ENCODE measurements around the gene SCN10A. TPM values are rescaled to one million over a fixed set of nuclear protein-coding genes. Genes with fewer than 3 reads are reported as not detected.

The SCN10A gene
- not detected in 2 replicates for total RNA-seq (2014; rRNA removed; shearing (Covaris generic))
- polyA plus RNA-seq (2014; cell fraction: nucleus; rRNA removed) = not detected in 2 replicates

DNA sequence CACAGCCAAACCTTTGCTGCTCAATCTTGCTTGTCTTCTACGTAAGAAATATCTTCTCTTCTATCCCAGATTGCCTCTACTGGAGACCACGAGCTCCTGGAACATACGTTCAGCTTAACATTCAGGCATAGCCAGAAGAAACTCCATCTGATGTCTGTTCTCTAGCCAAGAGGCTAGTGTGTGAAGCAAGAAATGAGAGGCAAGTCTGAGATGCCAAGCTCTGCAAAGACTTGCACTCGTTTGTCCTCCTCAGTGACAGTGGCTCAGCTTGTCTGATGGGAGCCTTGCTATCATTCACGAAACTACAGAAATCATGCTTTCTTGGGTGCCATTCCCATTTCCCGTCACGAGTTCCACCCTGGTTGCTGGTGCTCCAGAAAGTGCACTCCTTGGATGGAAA lies at the start of gene SCN10A:
Gene SCN10A (minus strand): TSS at position 192 of the 400 bp plus-strand sequence. CDS start 22,207 bp downstream, outside the sequence.
- no peak for DNase-seq (ENCODE audit: extremely low read depth, low read depth)

DNA sequence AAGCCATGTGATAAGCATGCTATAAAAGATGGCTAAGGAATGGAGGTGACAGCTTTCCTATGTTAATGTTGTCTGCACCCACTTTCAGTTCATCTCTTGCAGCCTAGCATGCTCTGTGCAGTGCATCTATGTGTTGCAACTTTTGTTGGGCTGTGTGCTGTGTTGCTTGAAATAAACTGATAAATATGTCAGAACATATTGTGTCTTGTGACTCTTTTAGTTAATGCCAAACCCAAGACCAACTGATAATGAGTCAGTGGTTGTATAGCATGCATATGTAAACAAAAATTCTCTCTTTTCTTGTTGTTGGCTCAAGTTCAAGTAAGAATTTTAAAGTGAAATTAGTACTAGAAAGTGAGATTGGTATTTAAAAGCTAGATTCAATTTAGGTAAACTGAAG lies 37.0 kb upstream of the SCN10A start:
- DNase-seq (ENCODE audit: extremely low read depth, low read depth) = no peak

DNA sequence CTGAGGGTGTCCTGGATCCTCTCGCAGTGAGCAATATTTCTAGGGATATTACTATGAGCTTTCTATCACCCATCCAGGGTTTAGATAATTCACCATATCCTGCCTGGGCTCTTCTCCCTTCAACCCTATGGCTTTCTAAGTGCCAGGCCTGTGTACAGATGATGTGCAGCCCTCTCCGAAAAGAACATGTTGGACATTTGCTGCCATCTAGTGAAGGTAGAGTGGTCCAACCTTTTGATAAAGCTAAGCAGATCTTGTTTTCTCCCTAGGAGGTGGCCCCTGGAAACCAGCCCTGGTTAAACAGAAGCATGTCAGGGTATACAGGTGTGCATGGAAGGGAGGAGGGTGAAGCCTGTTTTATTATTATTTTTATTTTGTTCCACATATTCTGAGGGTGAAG lies 27.9 kb upstream of the SCN10A start:
- DNase-seq (ENCODE audit: extremely low read depth, low read depth) = peak; percentile 25

DNA sequence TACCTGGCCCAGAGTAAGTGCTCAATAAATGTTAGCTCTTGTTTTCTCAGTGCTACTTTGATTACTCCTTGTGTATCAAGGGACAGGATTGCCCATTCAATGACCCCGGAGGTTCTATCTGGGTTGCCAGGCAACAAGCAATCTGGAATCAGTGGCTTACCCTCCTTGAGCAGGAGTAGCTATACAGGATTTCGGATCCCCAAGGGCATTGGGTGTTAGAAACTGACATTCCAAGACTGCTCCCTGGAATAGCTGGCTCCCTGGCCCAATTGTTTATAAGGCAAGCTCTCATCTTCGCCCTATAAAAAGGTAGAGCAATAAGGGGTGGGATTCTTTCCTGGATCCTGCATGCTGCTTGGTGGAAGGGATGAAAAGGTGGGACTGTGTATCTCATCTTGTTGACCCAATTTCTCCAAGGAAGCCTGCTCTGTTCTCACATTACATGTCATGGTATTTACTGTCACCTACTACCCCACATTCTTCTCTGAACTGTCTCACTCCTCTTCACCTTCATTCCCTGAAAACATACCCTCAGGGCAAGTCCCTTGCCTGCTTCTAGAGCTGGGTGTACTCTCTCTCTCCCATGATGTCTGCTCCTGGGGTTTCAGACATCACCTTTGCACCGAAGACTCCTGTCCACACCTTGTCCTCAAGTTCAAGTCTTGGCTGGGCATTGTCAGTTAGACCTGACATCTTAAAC lies 26.4 kb upstream of the SCN10A start:
- no peak for DNase-seq (ENCODE audit: extremely low read depth, low read depth)

DNA sequence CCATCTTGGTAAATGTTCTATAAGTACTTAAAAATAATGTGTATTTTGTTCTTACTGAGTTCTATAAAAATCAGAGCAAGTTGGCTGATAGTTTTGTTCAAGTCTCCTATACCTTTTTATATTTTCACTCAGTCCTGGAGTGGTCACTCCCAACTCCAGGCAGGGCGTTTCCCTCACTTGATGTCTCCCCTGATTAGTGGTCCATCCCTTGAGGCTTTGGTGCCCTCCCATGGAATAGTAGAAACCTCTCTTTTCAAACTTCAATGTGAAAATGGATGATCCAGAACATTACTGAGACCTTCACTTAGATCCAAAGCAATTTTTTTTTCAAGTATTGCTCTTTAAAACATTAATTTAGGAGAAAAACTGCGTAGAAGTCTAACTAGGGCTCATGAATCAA lies 25.0 kb upstream of the SCN10A start:
- no peak for DNase-seq (ENCODE audit: extremely low read depth, low read depth)

DNA sequence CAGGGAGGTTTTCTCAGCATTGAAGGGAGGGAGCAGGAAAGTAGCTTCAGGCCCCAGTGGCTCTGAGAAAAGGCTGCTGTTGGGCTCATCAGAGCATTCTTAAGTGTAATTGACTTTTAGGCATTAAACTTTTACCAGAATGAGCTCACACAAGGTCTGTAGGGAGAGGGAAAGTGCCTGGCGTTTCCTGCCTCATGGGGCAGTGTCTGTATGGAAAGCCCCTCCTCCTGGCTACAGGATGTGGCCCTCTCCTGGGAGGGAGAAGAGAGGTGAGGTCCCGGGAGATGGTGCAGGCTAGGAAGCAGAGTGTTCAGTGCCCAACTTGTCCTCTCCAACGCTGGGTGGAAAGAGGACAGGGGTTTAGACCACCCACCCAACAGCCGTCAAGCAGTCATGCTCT lies 21.3 kb upstream of the SCN10A start:
- no peak for DNase-seq (ENCODE audit: extremely low read depth, low read depth)

DNA sequence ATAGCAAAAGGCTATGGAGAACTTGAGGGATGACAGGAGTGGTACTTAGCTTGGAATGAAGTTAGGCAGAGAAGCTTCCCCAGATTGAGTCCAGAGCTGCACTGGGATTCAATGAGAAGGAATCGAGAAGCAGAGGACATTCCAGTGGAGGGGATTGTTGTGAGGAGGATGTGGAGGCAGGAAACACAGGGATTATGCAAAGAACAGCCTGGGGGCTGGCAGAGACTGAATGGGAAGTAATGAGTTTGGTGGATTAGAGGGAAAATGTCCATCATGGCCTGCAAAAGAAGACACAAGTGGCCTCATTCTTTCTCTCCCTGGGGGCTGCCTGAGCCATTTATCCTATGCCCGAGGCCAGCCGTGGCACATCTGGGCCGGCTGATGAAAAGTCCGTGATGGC lies 20.5 kb upstream of the SCN10A start:
- no peak for DNase-seq (ENCODE audit: extremely low read depth, low read depth)

DNA sequence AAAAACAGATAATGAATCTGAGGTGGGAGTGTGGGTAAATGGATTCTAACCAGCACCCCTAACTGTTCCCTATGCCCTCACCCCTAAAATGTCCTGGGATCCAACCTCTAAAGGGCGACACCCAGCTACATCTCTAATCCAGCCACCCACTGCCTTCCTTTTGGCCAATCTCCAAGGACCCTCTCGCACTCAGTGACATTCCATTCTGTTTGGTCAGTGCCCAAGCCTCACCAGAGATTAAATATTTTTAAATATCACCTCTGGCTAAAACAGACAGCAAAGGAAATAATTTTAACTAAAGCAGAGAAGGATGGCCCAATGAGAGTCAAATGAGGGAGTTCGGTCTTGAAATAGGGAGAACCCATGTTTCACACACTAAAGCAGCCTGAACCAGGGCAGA lies 19.9 kb upstream of the SCN10A start:
- DNase-seq (ENCODE audit: extremely low read depth, low read depth) = no peak

DNA sequence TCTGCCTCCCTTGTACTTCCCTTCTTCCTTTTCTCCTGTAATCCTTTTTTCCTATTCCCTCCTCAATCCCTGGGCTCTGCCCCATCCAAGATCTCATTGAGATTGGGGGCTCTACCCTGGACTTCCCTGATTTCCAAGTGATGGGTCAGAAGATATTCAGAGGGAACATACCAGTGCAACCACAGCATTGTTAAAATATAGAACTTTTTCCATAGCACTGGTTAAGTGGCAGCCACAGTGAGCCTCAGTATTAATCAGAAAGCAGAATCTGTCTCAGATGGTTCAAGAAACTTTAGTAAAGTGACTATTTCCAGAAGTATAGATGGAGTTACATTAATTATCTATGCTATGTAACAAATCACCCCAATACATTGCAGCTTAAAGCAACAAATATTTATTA lies 18.7 kb upstream of the SCN10A start:
- DNase-seq (ENCODE audit: extremely low read depth, low read depth) = no peak

DNA sequence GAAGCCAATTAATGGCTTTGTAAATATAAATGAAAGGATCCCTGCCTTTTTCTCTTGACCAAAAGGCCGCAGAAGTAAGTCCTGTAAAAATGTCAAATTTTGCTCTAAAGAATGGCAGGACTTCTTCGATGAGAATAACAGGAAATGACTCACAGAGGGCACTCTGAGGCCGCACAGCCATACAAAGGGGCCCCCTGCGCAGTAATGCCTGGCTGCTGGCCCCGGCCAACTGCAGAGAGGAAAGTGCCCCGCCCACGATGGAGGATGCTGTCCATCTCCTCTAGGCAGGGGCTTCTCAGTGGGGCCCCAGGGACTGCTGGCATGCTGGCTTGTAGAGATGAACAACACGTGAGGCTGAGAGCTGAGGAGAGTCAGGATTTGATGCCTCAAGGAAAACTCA lies 18.1 kb upstream of the SCN10A start:
- DNase-seq (ENCODE audit: extremely low read depth, low read depth) = no peak

DNA sequence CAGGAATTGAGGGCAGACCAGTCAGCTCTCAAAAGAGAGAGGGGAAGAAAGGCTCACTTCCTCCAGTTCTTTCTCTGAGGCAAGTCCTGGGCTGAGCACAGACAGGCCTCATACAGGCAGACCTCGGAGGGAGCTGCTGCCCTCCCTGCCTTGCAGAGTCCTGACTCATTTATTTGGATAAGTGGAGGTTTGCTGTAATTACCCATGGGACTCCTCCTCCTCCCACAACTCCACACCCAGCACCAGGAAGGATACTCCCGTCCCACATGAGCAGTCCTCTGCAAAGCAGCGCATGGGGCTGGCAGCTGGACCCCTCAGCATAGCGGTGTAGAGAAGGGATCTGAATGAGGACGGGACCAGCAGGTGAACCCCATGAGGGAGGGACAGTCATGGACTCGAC lies 13.4 kb upstream of the SCN10A start:
- DNase-seq (ENCODE audit: extremely low read depth, low read depth) = no peak

DNA sequence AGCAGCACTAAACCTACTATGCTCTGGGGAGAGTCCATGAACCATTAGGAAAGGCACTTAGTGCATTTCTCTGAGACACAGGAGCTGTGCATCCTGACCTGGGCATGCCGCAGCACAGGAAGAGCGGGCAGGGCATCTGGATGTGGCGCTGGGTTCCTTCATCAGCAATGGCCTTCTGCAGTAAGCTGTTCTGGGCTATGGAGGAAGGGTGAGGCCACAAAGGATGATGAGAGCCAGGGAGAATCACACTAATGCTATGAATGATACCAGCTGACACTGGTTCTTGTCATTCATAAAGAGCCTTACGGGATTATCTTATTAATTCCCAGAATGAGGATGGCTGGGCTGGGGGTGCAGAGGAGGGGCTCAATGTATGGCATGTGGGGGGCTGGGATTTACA lies 12.7 kb upstream of the SCN10A start:
- no peak for DNase-seq (ENCODE audit: extremely low read depth, low read depth)

DNA sequence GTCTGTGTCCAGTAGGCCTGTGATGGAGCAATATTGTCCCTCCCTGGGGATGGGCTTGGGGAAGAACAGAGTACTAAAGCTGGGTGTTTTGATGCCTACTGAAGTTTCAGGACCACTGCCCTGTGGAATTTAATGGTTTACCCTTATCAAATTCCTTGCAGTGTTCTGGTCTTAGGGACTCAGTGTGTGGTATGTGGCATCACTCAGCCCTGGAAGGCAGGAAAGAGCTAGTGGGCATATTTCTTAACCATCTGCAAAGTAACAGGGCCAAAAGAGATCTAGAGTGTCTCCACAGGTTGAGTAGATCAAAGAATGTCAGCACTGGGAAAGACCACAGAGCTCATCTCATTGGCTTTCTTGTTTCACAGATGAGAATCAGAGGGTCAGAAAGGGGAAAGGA lies 11.8 kb upstream of the SCN10A start:
- no peak for DNase-seq (ENCODE audit: extremely low read depth, low read depth)

DNA sequence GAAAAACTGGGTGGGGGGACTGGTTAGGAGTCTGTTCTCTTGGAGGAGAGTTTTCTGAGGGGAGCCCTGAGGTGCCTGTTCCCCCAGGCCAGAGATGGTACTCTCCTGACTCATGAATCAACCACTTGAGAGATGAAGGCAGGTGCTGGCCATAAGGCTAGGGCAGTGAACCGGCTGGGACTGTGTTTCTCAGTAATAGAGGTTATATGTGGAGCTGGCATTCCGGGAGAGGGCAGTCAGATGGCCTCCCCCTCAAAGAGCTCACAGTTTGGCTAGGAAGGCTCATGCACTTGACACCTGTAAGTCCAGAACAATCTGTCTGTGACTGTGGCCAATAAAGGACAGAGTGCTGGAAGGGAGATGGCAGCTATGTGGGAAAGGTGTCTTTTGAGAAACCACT lies 10.0 kb upstream of the SCN10A start:
- DNase-seq (ENCODE audit: extremely low read depth, low read depth) = no peak

DNA sequence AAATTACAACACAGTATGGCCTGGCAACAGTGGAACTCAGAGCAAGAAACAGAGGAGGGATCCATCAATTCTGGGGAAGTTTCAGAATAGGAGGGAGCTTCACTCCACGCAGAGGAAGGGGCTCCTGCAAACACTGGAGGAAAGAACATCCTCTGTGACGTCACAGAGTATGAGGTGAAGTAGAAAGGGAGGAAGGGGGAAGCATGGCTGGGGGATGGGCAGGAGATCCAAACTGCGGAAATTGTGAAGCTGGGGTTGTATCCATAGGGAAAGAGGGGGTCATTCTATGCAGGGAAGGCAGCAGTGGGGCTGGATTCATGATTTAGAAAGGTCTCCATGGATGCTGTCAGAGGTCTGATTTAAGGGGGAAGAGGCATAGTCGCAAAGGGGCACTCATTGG lies 8.3 kb upstream of the SCN10A start:
- no peak for DNase-seq (ENCODE audit: extremely low read depth, low read depth)

DNA sequence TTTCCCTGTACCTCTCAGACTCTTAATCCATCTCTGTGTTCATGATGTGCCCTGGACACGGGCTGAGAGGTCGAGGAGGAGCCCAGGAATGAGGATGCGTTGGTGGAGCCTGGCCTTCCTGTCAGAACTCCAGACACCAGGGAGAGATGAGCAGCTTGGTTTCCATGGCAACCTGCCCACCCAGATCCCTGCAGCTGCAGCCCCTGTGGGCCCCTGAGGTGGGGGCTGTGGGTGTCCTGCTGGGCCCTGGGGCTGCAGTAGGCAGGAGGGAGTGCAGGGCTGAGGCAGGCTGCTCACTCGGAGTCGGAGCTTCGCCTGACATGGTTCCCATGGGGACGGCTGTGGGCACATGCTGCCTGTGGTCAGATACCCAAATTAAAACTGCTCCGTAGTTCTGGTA lies 7.7 kb upstream of the SCN10A start:
- no peak for DNase-seq (ENCODE audit: extremely low read depth, low read depth)

DNA sequence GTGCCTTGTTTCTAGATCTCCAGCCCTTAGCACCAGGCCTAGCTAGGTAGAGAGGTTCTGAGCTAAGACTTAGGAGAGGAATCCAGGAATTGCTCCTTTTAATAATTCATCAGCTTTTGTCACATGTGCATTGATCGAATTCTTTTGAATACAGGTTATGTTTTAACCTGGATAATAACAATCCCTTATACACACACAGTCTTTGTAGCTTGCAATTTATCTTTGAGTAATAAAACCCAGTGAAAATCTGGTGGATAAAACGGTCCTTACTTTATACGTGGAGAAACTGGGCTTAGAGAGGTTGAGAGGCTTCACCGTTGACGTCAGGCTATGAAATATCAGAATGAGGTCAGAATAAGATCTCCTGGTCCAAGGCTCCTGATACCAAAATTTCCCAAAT lies 7.2 kb upstream of the SCN10A start:
- no peak for DNase-seq (ENCODE audit: extremely low read depth, low read depth)

DNA sequence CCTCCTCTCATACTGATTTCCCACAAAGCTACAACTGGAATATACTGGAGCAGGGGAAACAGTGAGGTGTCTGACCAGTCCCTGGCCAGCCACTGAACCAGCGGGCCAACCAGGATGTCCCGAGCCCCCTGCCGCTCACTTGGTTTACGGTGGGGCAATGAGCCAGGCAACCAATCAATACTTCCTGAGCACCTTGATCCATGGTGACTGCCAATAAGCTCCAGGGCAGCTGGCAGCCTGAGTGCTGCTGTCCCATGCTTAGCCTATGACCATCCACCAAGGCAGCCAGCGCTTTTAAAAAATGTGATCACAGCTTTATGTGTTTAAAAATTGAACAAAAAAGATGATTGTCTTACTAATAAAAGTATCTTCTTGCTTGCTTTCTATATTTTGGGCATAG lies 4.2 kb downstream of the SCN10A start:
- DNase-seq (ENCODE audit: extremely low read depth, low read depth) = no peak

DNA sequence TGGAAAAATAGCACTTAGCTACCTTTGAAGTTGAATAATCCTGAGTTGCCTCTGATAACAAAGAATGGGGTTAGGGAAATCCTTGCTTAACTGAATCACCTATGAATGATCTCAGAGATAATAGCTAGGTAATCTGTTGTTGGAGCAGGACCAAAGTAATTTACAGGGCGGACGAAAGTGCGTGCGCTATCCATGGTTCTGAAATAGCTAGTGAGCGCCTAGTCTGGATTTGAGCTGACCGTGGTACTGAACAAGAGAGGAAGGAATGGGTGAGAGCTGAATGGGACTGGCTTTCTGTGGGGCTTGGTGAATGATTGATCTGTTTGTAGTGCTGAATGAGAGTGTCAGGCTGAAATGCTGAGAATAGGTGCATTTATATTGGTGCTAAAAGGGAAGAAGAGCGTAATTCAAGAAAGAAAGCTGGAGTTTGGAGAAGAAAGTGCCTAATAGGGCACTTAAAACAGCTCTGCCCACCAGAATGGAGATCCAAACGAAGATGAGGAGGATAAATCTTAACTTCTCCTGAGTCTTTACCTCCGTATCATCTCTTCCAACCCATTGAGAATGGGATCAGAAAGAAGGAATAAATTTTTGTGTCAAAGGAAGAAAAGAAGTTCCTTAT lies 10.1 kb downstream of the SCN10A start:
- DNase-seq (ENCODE audit: extremely low read depth, low read depth) = peak; percentile 79

DNA sequence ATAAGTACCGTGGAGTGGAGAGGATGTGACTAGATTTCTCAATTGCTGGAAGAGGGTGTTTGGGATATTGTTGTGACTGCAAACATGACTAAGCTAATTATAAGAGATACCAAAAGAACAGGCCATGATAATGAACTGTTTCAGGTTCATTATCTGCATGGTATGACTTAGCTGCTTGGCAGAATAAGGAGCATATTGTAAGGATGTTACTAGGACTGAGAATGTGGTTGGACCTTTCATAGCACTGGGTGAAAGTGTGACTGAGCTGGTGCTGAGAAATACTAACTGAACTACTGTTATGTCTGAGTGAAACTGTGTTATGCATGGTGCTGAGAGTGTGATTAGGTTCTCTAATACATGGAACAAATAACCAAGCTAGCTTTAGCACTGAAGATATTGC lies 11.0 kb downstream of the SCN10A start:
- DNase-seq (ENCODE audit: extremely low read depth, low read depth) = no peak

DNA sequence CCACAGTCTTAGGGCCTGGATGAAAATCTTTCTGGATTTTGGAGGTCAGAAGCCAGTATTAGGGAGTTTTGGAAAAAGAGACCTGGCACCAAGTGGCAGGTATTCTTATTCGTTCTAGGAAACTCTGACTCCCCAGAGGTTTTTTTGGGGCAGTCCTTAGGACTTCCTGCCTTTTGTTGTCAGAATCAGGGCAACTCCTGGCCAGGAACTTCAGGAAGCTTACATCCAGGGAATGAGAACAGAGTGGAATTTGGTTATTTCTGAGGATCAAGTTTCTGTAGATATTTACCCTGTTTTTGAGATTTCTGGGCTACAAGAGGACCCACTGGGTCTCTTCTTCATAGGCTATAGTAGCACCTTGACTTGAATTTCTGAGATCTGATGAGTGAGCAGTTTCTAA lies 15.5 kb downstream of the SCN10A start:
- no peak for DNase-seq (ENCODE audit: extremely low read depth, low read depth)

DNA sequence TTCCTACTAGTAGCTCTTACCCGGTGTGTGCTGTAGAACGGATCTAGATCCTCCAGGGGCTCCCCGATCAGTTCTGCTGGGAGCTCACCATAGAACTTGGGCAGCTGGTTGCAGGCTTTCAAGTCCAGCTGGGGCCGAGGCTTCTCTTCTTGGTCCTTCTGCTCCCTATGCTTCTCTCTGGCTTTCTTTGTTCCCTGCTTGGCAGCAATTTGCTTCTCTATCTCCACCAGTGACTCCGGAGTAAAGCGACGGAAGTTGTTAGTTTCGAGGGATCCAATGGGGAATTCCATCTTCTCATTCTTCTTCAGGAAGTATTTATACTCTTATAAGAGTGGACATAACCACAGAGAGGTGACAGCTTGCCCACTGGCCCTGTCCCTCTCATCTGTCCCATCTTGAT lies 22.3 kb downstream of the SCN10A start:
- DNase-seq (ENCODE audit: extremely low read depth, low read depth) = no peak

DNA sequence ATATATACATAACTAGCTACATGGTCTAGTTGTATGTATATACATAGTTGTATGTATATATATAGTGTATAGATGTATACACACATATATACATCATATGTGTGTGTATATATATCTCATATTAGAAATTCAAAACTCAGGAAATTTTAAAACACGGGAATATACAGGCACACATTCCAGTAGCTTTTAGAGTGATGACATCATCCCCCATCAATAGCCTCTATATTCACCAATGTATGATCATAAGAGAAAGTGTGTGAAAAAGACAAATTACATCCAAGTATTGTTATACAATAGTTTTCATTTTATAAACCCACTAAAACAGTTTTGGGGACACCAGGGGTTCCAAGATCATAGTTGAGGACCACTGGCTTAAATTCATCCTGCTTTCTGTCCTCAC lies 23.0 kb downstream of the SCN10A start:
- no peak for DNase-seq (ENCODE audit: extremely low read depth, low read depth)

Data from NCI-H460 (cell line).